Psoas muscle (tissue), 8 donors: ENCODE measurements around the gene MXI1. TPM values are rescaled to one million over a fixed set of nuclear protein-coding genes. Genes with fewer than 3 reads are reported as not detected.

Experiments
- ATAC-seq, 4 donors: fragments of 200-7000 bp; cut with Tn5 transposase; one replicate each; pipeline ENCODE4 v1.9.1; 2020; ENCODE audit warnings: moderate library complexity in 3 of 4, mild to moderate bottlenecking in 2 of 4
- DNase-seq, 2 donors: peaks; one replicate each; pipeline ENCODE4 v3.0.0-alpha.2; 2020
- H3K27ac ChIP-seq: fragments of 200-600 bp; one replicate; pipeline ENCODE4 v1.8.0; 2022
- H3K27me3 ChIP-seq, 3 donors: fragments of 200-600 bp in 1 of 3; one replicate each; pipeline versions ENCODE4 v1.6.1 to v1.8.0; 2013 to 2022; ENCODE audit warnings: low read length in 2 of 3, mild to moderate bottlenecking in 2 of 3, moderate library complexity in 1 of 3; ENCODE audit not compliant: insufficient read depth in 3 of 3
- H3K36me3 ChIP-seq, 2 donors: fragments of 200-600 bp in 1 of 2; one replicate each; pipeline versions ENCODE4 v1.6.1 to v1.8.0; 2013 to 2022; ENCODE audit warnings: low read depth in 1 of 2, mild to moderate bottlenecking in 1 of 2, moderate library complexity in 1 of 2; ENCODE audit not compliant: insufficient read depth in 1 of 2
- H3K4me1 ChIP-seq: fragments of 200-600 bp; one replicate; pipeline ENCODE4 v1.8.0; 2022
- H3K4me3 ChIP-seq: fragments of 200-600 bp; one replicate; pipeline ENCODE4 v1.8.0; 2022; ENCODE audit warnings: mild to moderate bottlenecking
- H3K9me3 ChIP-seq: fragments of 200-600 bp; one replicate; pipeline ENCODE4 v1.8.0; 2022
- WGBS, 3 donors: extraction: QIAGEN DNeasy Blood & Tissue Kit; methylation state at CpG; one replicate each; pipeline versions ENCODE4 v1.1.6 to v1.1.7; 2013; 5-methylcytosine and 5-hydroxymethylcytosine counted together
- intact Hi-C, 2 donors: fragments of 100-400 bp; cut with DNase I; formaldehyde crosslinking; loops; one replicate each; pipeline versions ENCODE4 v1.11.0 to v1.14.2; 2022
- polyA plus RNA-seq, 3 donors: library from polyadenylated mRNA; stranded (reverse); fragments of 200-250 nt; gene quantifications; one replicate each; pipeline ENCODE4 v1.2.3, GENCODE V29; 2013
- total RNA-seq, 4 donors: library from RNA; stranded (reverse); fragmentation: NEBNext Ultra II Directional in 2 of 4; extraction: Animal tissue kit (Norgen Biotek cat#: 25700) in 2 of 4; gene quantifications; one replicate each; pipeline versions ENCODE4 v1.2.1 to v1.2.4, GENCODE V29; 2021 to 2023
- TF ChIP-seq, protein P1 (sequence below): fragments of 200-600 bp; IDR thresholded peaks from one replicate; pipeline ENCODE4 v1.8.0; 2022; ENCODE audit warnings: antibody characterized with exemption
- donor health status: healthy with polysubstance abuse.
- donor health status: DM: no; HTN: no; CAD: no; lungs with moderate emphysema.
- donor health status: Bipolar disorder and iron deficiency.
- donor health status: healthy.
- donor health status: DM: yes; HTN: yes; CAD: no.
- donor health status: DM: no; HTN: no; CAD: no.
- donor health status: DM: no; HTN: no; CAD: no.
- donor health status: DM: yes; HTN: yes; CAD: no.

The MXI1 gene
- total and polyA plus RNA-seq, 7 donors: 5.5 to 50.3 (median 33.3) TPM

DNA sequence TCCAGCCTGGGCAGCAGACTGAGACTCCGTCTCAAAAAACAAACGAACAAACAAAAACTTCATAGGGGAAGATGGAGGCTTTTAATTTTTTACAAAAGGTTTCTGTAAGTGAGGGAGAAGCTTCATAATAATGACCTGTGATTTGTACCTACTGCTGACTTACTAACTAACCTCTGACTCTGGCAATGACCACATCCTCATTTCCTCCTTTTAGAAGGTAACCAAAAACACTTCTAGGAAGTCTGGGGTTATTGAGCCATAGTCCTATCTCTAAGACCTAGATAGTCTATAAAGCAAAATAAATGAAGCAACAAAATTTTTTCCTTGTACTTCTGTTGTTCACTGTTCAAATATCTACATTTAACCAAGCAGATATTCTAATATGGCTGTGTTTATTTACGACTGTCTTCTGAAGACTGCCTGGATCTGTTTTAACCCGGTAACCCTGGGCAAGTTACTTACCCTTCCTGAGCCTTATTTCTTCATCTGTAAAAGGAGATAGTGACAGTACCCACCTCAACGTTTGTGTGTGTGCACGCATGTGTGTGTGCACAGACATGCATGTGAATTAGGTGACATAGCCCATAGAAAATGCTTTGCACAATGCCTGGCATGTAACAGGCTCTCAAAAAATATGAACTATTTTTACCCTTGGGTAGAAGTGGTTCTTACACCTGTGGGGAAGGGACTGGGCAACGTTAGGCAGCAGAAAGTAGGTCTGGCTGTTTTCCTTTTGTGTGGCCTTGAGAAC lies 128.1 kb downstream of the MXI1 start:
- Histone ChIP-seq H3K4me1 (peaks cover 10% of the 10 kb centered on the region), H3K27ac (no peak overlapping the region), H3K9me3 (peaks cover under 1% of the 10 kb centered on the region), H3K4me3 (no peak overlapping the region), H3K27me3 (no peaks in the 10 kb centered on the region), H3K36me3 (no peaks in the 10 kb centered on the region)
- intact Hi-C loops: no loop called here
- TF ChIP-seq, protein P1, sequence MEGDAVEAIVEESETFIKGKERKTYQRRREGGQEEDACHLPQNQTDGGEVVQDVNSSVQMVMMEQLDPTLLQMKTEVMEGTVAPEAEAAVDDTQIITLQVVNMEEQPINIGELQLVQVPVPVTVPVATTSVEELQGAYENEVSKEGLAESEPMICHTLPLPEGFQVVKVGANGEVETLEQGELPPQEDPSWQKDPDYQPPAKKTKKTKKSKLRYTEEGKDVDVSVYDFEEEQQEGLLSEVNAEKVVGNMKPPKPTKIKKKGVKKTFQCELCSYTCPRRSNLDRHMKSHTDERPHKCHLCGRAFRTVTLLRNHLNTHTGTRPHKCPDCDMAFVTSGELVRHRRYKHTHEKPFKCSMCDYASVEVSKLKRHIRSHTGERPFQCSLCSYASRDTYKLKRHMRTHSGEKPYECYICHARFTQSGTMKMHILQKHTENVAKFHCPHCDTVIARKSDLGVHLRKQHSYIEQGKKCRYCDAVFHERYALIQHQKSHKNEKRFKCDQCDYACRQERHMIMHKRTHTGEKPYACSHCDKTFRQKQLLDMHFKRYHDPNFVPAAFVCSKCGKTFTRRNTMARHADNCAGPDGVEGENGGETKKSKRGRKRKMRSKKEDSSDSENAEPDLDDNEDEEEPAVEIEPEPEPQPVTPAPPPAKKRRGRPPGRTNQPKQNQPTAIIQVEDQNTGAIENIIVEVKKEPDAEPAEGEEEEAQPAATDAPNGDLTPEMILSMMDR: no peak
- no peak for DNase-seq
- ATAC-seq: no peak
- 56 to 65% (median 60%) methylated on average over 7 of the region's 7 CpGs for WGBS, 3 donors

DNA sequence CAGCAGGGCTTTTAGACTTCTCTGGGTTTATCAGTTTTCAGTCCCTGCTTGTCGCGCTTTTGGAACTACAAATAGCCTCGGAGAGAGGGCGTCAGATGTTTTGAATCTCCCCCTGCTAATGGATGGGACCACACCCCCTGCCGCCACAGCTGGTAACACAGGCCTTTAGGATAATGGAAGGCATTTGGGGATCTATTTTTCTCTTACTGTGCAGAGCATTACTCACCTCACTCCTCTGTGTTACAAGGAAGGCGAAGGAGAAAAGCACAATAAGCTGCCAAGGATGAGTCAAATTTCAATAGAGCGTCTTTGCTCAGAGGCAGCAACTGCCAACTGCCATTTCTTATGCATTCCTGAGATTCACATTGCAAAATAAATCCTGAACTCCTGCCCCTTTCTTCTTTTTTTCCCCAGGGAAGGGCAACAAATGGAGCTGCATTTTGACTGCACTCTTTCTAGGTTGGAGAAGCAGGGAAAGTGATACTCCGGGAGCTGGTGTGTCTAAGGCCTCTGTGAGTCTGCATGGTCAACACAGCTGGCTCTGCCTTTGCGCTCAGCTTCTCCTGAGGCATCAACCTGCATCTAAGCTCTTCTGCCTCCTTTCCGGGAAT lies 128.8 kb downstream of the MXI1 start:
- DNase-seq (peak in 1 of 2 donors; percentile 24), ATAC-seq (peak; percentile 58 to 83 (median 80))
- Histone ChIP-seq H3K9me3 (no peaks in the 10 kb centered on the region), H3K4me3 (no peak overlapping the region), H3K27ac (no peak overlapping the region), H3K4me1 (peaks cover 10% of the 10 kb centered on the region), H3K27me3 (no peaks in the 10 kb centered on the region), H3K36me3 (no peaks in the 10 kb centered on the region)
- TF ChIP-seq, protein P1: no peak
- WGBS, 3 donors: 30 to 57% (median 37%) methylated on average over 10 of the region's 10 CpGs
- intact Hi-C loops: no loop called here

Other genes starting within 250 kb of the MXI1 start
- 10 to 100 TPM in 3 of 4 donors, 1 to 10 TPM in 1; 8.0 to 26.3 (median 14.0) TPM for gene ADD3, start 199.6 kb upstream of the MXI1 start, total RNA-seq
- gene ADD3, start 199.6 kb upstream of the MXI1 start, polyA plus RNA-seq: 10 to 100 TPM in 1 of 3 donors, 1 to 10 TPM in 2; 4.2 to 24.4 (median 5.9) TPM
- gene SMNDC1, start 97.3 kb downstream of the MXI1 start, total RNA-seq: 10 to 100 TPM; 24.4 to 38.0 (median 29.2) TPM
- gene SMNDC1, start 97.3 kb downstream of the MXI1 start, polyA plus RNA-seq: 10 to 100 TPM; 16.3 to 21.9 (median 19.3) TPM